HepG2 (cell line): Measurements from ENCODE around the gene BMP6. TPM values are rescaled to one million over a fixed set of nuclear protein-coding genes. Genes with fewer than 3 reads are reported as not detected.

Experiments
- ATAC-seq: fragments of 200-7000 bp; cut with Tn5 transposase; 3 replicates; pipeline ENCODE4 v1.9.1; 2020; ENCODE audit warnings: mild to moderate bottlenecking, moderate library complexity
- BruUV-seq: library from RNA; stranded (reverse); fragments of 400-500 nt; replicated peaks from 2 replicates; lab custom pipeline; 2021; lab: Mats Ljungman, UMichigan
- CTCF ChIA-PET: fragments of 300-600 bp; formaldehyde crosslinking; extraction: SDS; loops from one replicate; lab custom pipeline; 2021; ENCODE audit warnings: low total read pairs, inconsistent platforms, low intra/inter-chr PET ratio; lab: Yijun Ruan, JAX
- POLR2A ChIA-PET: fragments of 350-600 bp; sonication (Branson Sonifier 250); formaldehyde crosslinking; loops from one replicate; lab custom pipeline; 2020; ENCODE audit warnings: antibody characterized with exemption, inconsistent platforms; lab: Yijun Ruan, JAX
- DNase-seq: peaks from one replicate; pipeline ENCODE4 v3.0.0-alpha.2; 2015; ENCODE audit warnings: low spot score
- FAIRE-seq: peaks from 3 replicates; lab custom pipeline; 2011; peaks lifted over from hg19 to GRCh38; lab: Jason Lieb, UNC
- H2AFZ ChIP-seq: one replicate; pipeline ENCODE4 v1.6.1; 2011; ENCODE audit warnings: low read length, inconsistent platforms
- H3K27ac ChIP-seq: fragments of 300-600 bp; 3 replicates; pipeline ENCODE4 v1.8.0; 2011; ENCODE audit warnings: mixed run types, mild to moderate bottlenecking, mixed read lengths, low read length, inconsistent platforms; ENCODE audit not compliant: insufficient read depth; ENCODE audit errors: extremely low read length
- H3K27me3 ChIP-seq, 2 experiments: fragments of 200-600 bp in 1 of 2; 2 replicates in 1 of 2; 3 replicates in 1 of 2; pipeline versions ENCODE4 v1.6.0 to v1.8.0; 2011; ENCODE audit warnings: low read length in 2 of 2, mild to moderate bottlenecking in 2 of 2, moderate library complexity in 2 of 2, inconsistent platforms in 1 of 2; ENCODE audit not compliant: insufficient read depth in 2 of 2, control insufficient read depth in 1 of 2
- H3K36me3 ChIP-seq, 2 experiments: fragments of 200-600 bp in 1 of 2; replicated peaks in 1 of 2; 2 replicates in 1 of 2; 3 replicates in 1 of 2; pipeline versions ENCODE4 v1.5.1 to v1.8.0; 2011; ENCODE audit warnings: low read length in 2 of 2, inconsistent platforms in 1 of 2; ENCODE audit not compliant: insufficient read depth in 2 of 2, control insufficient read depth in 1 of 2
- H3K4me1 ChIP-seq: 2 replicates; pipeline ENCODE4 v1.5.1; 2012; ENCODE audit warnings: low read length, inconsistent platforms; ENCODE audit not compliant: insufficient read depth
- H3K4me2 ChIP-seq: 2 replicates; pipeline ENCODE4 v1.6.0; 2011; ENCODE audit warnings: low read depth, low read length, inconsistent platforms
- H3K4me3 ChIP-seq, 3 experiments: fragments of 200-600 bp in 1 of 3; sonication (generic), shearing (Covaris generic) in 1 of 3; replicated peaks in 1 of 3; 2 replicates each; pipeline ENCODE4 v1.5.1; 2011 to 2016; ENCODE audit warnings: low read length in 3 of 3, inconsistent platforms in 2 of 3, low read depth in 2 of 3, mild to moderate bottlenecking in 2 of 3, control low read depth in 1 of 3, mixed read lengths in 1 of 3; ENCODE audit not compliant: insufficient read depth in 1 of 3
- H3K79me2 ChIP-seq: one replicate; pipeline ENCODE4 v1.6.1; 2011; ENCODE audit warnings: low read length, inconsistent platforms; ENCODE audit not compliant: insufficient read depth
- H3K9ac ChIP-seq: 2 replicates; pipeline ENCODE4 v1.6.0; 2011; ENCODE audit warnings: mild to moderate bottlenecking, low read depth, low read length, inconsistent platforms; ENCODE audit not compliant: insufficient read depth
- H3K9me3 ChIP-seq: 2 replicates; pipeline ENCODE4 v1.5.1; 2012; ENCODE audit warnings: mild to moderate bottlenecking, low read length
- H4K20me1 ChIP-seq: 2 replicates; pipeline ENCODE4 v1.6.0; 2011; ENCODE audit warnings: inconsistent platforms, mild to moderate bottlenecking, low read length, moderate library complexity; ENCODE audit not compliant: insufficient read depth
- CAMTA2 ChIP-seq: sonication (generic); formaldehyde crosslinking; IDR thresholded peaks from 2 replicates; pipeline ENCODE4 v1.4.0; 2020; ENCODE audit warnings: mild to moderate bottlenecking, missing genetic modification reagents, borderline replicate concordance
- CBFB ChIP-seq: sonication (generic); formaldehyde crosslinking; IDR thresholded peaks from 2 replicates; pipeline ENCODE4 v1.4.0; 2020; ENCODE audit warnings: missing genetic modification reagents
- GATAD1 ChIP-seq: IDR thresholded peaks from 2 replicates; pipeline ENCODE4 v1.6.1; 2016; ENCODE audit warnings: missing genetic modification reagents, missing compliant biosample characterization
- RAD21 ChIP-seq: fragments of 450-650 bp; formaldehyde crosslinking; IDR thresholded peaks from 2 replicates; pipeline ENCODE4 v1.5.0; 2020; ENCODE audit warnings: mild to moderate bottlenecking
- RBAK ChIP-seq: sonication (generic); formaldehyde crosslinking; IDR thresholded peaks from 2 replicates; pipeline ENCODE4 v1.5.1; 2020; ENCODE audit warnings: mild to moderate bottlenecking, missing genetic modification reagents
- SMYD3 ChIP-seq: sonication (generic); formaldehyde crosslinking; IDR thresholded peaks from 2 replicates; pipeline ENCODE4 v1.8.1; 2023; ENCODE audit warnings: mild to moderate bottlenecking, missing genetic modification reagents
- ZC3H13 ChIP-seq: sonication (generic); formaldehyde crosslinking; IDR thresholded peaks from 2 replicates; pipeline ENCODE4 v1.8.1; 2023; ENCODE audit warnings: mild to moderate bottlenecking, missing genetic modification reagents, moderate library complexity
- ZMYM4 ChIP-seq: sonication (generic); formaldehyde crosslinking; IDR thresholded peaks from 2 replicates; pipeline ENCODE4 v1.8.1; 2023; ENCODE audit warnings: mild to moderate bottlenecking, missing genetic modification reagents
- ZNF501 ChIP-seq: sonication (generic); formaldehyde crosslinking; IDR thresholded peaks from 2 replicates; pipeline ENCODE4 v1.5.1; 2020; ENCODE audit warnings: mild to moderate bottlenecking, moderate library complexity, missing genetic modification reagents
- ZNF709 ChIP-seq: sonication (generic); formaldehyde crosslinking; IDR thresholded peaks from 2 replicates; pipeline ENCODE4 v1.5.0; 2020; ENCODE audit warnings: mild to moderate bottlenecking, missing genetic modification reagents
- ZNF773 ChIP-seq: sonication (generic); formaldehyde crosslinking; IDR thresholded peaks from 2 replicates; pipeline ENCODE4 v1.4.0; 2020; ENCODE audit warnings: missing genetic modification reagents, borderline replicate concordance
- WGBS: methylation state at CpG from one replicate; pipeline ENCODE4 v1.1.6; 2017; ENCODE audit warnings: low lambda C conversion rate; 5-methylcytosine and 5-hydroxymethylcytosine counted together
- in situ Hi-C: cut with HindIII; loops from 2 replicates; pipeline ENCODE4 v1.10.0; 2017; ENCODE audit warnings: low pct_unique_long_range_greater_than_20kb; ENCODE audit not compliant: extremely low pct_ligation_motif_present
- intact Hi-C: fragments of 100-400 bp; cut with micrococcal nuclease; formaldehyde crosslinking; loops from one replicate; pipeline ENCODE4 v1.10.0; 2022; ENCODE audit not compliant: unreplicated experiment
- polyA plus RNA-seq, 8 experiments: library from polyadenylated mRNA; depleted of rRNA in 3 of 8; stranded (reverse) in 7 of 8; unstranded in 1 of 8; fragments of >200 nt; fragmentation: Illumina TruSeq in 4 of 8; extraction: Trizol in 4 of 8; gene quantifications; 2 replicates each; pipeline versions ENCODE4 v1.2.1 to v1.2.3, GENCODE V29; 2011 to 2016; ENCODE audit warnings: low read depth in 4 of 8, missing spikeins in 1 of 8, mixed read lengths in 1 of 8; ENCODE audit not compliant: insufficient read depth in 1 of 8
- total RNA-seq, 5 experiments: library from RNA; depleted of rRNA; stranded (reverse); fragments of >200 nt; fragmentation: Illumina TruSeq; extraction: Trizol; gene quantifications; 2 replicates each; pipeline ENCODE4 v1.2.3, GENCODE V29; 2016; ENCODE audit warnings: low read depth in 1 of 5
- TF ChIP-seq, protein P1 (sequence below): sonication (generic); formaldehyde crosslinking; IDR thresholded peaks from 2 replicates; pipeline ENCODE4 v1.9.0; 2021; ENCODE audit warnings: missing genetic modification reagents, borderline replicate concordance
- TF ChIP-seq, protein P2 (sequence below): sonication (generic); formaldehyde crosslinking; IDR thresholded peaks from 2 replicates; pipeline ENCODE4 v1.8.0; 2022; ENCODE audit warnings: low read depth, missing genetic modification reagents
- TF ChIP-seq, protein P3 (sequence below): sonication (generic); formaldehyde crosslinking; IDR thresholded peaks from 2 replicates; pipeline ENCODE4 v1.4.0; 2020; ENCODE audit warnings: mild to moderate bottlenecking, low read depth, missing genetic modification reagents

BMP6 gene
- total and polyA plus RNA-seq, 2 of the 13 experiments (the other 11 are each of a cell fraction or from before 2014, with no cell fraction given), result 0.09 to 0.18 TPM

DNA sequence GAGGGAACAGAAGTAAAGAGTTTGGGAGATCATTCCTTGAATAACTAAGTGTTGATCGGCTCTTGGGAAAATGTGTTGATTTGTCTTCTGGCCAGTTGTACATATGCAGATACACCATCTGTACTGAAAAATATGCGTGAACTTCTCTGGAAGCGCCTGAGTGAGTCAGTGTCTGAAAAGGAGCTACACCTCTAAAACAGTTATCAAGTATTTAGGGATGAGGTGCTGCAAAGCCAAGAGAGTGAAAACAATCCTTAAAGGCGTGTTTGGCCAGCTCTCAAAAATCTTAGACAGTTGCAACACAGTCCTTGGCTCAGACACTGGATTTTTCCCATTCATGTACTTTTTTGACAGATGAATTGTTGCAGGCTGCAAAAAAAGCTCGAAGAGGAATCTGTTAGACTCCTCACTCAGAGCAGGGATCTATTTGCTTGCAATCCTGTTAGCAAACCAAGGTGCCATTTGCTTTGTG is 61.3 kb downstream of the BMP6 start:
- no peaks in the 10 kb centered on the region for H4K20me1 ChIP-seq
- BruUV-seq, result no TSS peak
- peaks cover 4 to 59% of the 10 kb centered on the region in 2 experiments; a peak in 4 of 5 replicates for H3K27me3 ChIP-seq
- no peak overlapping the region for H3K9ac ChIP-seq
- intact Hi-C loops (no loop called here), in situ Hi-C loops (no loop called here)
- CTCF ChIA-PET, result no interaction called here
- H3K79me2 ChIP-seq, result no peaks in the 10 kb centered on the region
- no peaks in the 10 kb centered on the region for H3K9me3 ChIP-seq
- WGBS, result 7% methylated on average over 5 of the region's 5 CpGs
- TF ChIP-seq ZC3H13 (no peak), CBFB (CRISPR knock-in tag) (no peak), CAMTA2 (CRISPR knock-in tag) (no peak), RAD21 (CRISPR knock-in tag) (no peak), RBAK (CRISPR knock-in tag) (no peak), GATAD1 (no peak), ZNF501 (CRISPR knock-in tag) (no peak), SMYD3 (no peak), ZNF709 (CRISPR knock-in tag) (no peak), ZMYM4 (CRISPR knock-in tag) (no peak), ZNF773 (CRISPR knock-in tag) (no peak)
- TF ChIP-seq, protein P1, sequence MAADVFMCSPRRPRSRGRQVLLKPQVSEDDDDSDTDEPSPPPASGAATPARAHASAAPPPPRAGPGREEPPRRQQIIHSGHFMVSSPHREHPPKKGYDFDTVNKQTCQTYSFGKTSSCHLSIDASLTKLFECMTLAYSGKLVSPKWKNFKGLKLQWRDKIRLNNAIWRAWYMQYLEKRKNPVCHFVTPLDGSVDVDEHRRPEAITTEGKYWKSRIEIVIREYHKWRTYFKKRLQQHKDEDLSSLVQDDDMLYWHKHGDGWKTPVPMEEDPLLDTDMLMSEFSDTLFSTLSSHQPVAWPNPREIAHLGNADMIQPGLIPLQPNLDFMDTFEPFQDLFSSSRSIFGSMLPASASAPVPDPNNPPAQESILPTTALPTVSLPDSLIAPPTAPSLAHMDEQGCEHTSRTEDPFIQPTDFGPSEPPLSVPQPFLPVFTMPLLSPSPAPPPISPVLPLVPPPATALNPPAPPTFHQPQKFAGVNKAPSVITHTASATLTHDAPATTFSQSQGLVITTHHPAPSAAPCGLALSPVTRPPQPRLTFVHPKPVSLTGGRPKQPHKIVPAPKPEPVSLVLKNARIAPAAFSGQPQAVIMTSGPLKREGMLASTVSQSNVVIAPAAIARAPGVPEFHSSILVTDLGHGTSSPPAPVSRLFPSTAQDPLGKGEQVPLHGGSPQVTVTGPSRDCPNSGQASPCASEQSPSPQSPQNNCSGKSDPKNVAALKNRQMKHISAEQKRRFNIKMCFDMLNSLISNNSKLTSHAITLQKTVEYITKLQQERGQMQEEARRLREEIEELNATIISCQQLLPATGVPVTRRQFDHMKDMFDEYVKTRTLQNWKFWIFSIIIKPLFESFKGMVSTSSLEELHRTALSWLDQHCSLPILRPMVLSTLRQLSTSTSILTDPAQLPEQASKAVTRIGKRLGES (CRISPR knock-in tag), result no peak
- TF ChIP-seq, protein P2, sequence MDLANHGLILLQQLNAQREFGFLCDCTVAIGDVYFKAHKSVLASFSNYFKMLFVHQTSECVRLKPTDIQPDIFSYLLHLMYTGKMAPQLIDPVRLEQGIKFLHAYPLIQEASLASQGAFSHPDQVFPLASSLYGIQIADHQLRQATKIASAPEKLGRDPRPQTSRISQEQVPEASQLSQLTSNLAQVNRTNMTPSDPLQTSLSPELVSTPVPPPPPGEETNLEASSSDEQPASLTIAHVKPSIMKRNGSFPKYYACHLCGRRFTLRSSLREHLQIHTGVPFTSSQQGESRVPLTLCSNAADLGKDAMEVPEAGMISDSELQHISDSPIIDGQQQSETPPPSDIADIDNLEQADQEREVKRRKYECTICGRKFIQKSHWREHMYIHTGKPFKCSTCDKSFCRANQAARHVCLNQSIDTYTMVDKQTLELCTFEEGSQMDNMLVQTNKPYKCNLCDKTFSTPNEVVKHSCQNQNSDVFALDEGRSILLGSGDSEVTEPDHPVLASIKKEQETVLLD (CRISPR knock-in tag), result no peak
- TF ChIP-seq, protein P3, sequence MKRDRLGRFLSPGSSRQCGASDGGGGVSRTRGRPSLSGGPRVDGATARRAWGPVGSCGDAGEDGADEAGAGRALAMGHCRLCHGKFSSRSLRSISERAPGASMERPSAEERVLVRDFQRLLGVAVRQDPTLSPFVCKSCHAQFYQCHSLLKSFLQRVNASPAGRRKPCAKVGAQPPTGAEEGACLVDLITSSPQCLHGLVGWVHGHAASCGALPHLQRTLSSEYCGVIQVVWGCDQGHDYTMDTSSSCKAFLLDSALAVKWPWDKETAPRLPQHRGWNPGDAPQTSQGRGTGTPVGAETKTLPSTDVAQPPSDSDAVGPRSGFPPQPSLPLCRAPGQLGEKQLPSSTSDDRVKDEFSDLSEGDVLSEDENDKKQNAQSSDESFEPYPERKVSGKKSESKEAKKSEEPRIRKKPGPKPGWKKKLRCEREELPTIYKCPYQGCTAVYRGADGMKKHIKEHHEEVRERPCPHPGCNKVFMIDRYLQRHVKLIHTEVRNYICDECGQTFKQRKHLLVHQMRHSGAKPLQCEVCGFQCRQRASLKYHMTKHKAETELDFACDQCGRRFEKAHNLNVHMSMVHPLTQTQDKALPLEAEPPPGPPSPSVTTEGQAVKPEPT (CRISPR knock-in tag), result no peak
- TF ChIP-seq, all 625 proteins: peak for 0
- Histone ChIP-seq H2AFZ (no peak overlapping the region), H3K4me2 (no peak overlapping the region), H3K36me3 (no peaks in the 10 kb centered on the region), H3K27ac (no peak overlapping the region), H3K4me1 (no peaks in the 10 kb centered on the region), H3K4me3 (no peak overlapping the region)
- DNase-seq (no peak), ATAC-seq (no peak), FAIRE-seq (peak; percentile 4)
- POLR2A ChIA-PET, result no interaction called here
